Measurements from ENCODE around the gene COG5. TPM values are rescaled to one million over a fixed set of nuclear protein-coding genes. Genes with fewer than 3 reads are reported as not detected.

COG5 gene
- total and polyA plus RNA-seq, 4 experiments from 2014 or later: 39.3 to 87.8 (median 64.6) TPM

- ChIA-PET CTCF (ENCODE audit: partially characterized antibody) (interaction anchor here (1.4 kb wide), 1 partner anchor 26 kb away, joined by 3 read pairs; no protein-coding TSS in a partner anchor), POLR2A (ENCODE audit: partially characterized antibody) (no interaction called here)
- Histone ChIP-seq H3K4me3 (ENCODE audit: low read length in 2 of 2) (no peak overlapping the region), H3K27me3 (ENCODE audit: insufficient read depth, low read length) (no peaks in the 10 kb centered on the region), H3K36me3 (ENCODE audit: insufficient read depth, low read length) (no peaks in the 10 kb centered on the region), H3K9me3 (ENCODE audit: control insufficient read depth in 1 of 2, low read length in 2 of 2) (no peaks in the 10 kb centered on the region), H3K4me1 (ENCODE audit: insufficient read depth, low read length) (no peaks in the 10 kb centered on the region), H3K27ac (ENCODE audit: low read depth, low read length) (no peak overlapping the region)
- no peak for DNase-seq
- Mint-ChIP-seq H3K27ac (peak overlapping the region in 1 of 7 donors; percentile 42), H3K9me3 (no peaks in the 10 kb centered on the region), H3K27me3 (no peaks in the 10 kb centered on the region), H3K4me1 (no peaks in the 10 kb centered on the region), H3K4me3 (no peak overlapping the region), H3K36me3 (peaks cover 13 to 20% of the 10 kb centered on the region in 2 donors)
- intact Hi-C loops (cut with micrococcal nuclease): no loop called here
These were observed 27.7 kb upstream of the COG5 start for GRCh38 chr7:107591421-107591820.

- no peak for DNase-seq
- H3K4me1 ChIP-seq (ENCODE audit: insufficient read depth, low read length): no peaks in the 10 kb centered on the region
- no peaks in the 10 kb centered on the region for H3K27me3 ChIP-seq (ENCODE audit: insufficient read depth, low read length)
- H3K9me3 ChIP-seq (ENCODE audit: control insufficient read depth in 1 of 2, low read length in 2 of 2): no peaks in the 10 kb centered on the region
- H3K4me3 ChIP-seq (ENCODE audit: low read length in 2 of 2): no peak overlapping the region
- Mint-ChIP-seq H3K27ac (no peak overlapping the region), H3K36me3 (peaks cover 10 to 14% of the 10 kb centered on the region in 2 donors), H3K4me3 (no peak overlapping the region), H3K9me3 (no peaks in the 10 kb centered on the region), H3K4me1 (no peaks in the 10 kb centered on the region), H3K27me3 (no peaks in the 10 kb centered on the region)
- no peaks in the 10 kb centered on the region for H3K36me3 ChIP-seq (ENCODE audit: insufficient read depth, low read length)
- POLR2A ChIA-PET (ENCODE audit: partially characterized antibody): no interaction called here
- H3K27ac ChIP-seq (ENCODE audit: low read depth, low read length): no peak overlapping the region
- CTCF ChIA-PET (ENCODE audit: partially characterized antibody): no interaction called here
- intact Hi-C loops (cut with micrococcal nuclease): no loop called here
These were observed 24.9 kb upstream of the COG5 start for GRCh38 chr7:107588529-107589130.

GRCh38 chr7:107584716-107585115, 21.0 kb upstream of the COG5 start:
- H3K9me3 Mint-ChIP-seq: no peaks in the 10 kb centered on the region
- no peak overlapping the region for H3K4me3 ChIP-seq (ENCODE audit: low read length in 2 of 2)
- H3K36me3 Mint-ChIP-seq: peaks cover 7 to 11% of the 10 kb centered on the region in 2 donors
- H3K4me1 ChIP-seq (ENCODE audit: insufficient read depth, low read length): peaks cover 22% of the 10 kb centered on the region
- no peak overlapping the region for H3K27ac Mint-ChIP-seq
- no peak overlapping the region for H3K4me3 Mint-ChIP-seq
- intact Hi-C loops (cut with micrococcal nuclease): no loop called here
- H3K36me3 ChIP-seq (ENCODE audit: insufficient read depth, low read length): no peaks in the 10 kb centered on the region
- ChIA-PET POLR2A (ENCODE audit: partially characterized antibody) (no interaction called here), CTCF (ENCODE audit: partially characterized antibody) (interaction anchor here (1.2 kb wide), 1 partner anchor 8 kb away, joined by 3 read pairs; no protein-coding TSS in a partner anchor)
- H3K4me1 Mint-ChIP-seq: peaks cover 12 to 21% (median 17%) of the 10 kb centered on the region in 4 donors
- H3K27me3 Mint-ChIP-seq: no peaks in the 10 kb centered on the region
- no peak overlapping the region for H3K27ac ChIP-seq (ENCODE audit: low read depth, low read length)
- no peaks in the 10 kb centered on the region for H3K9me3 ChIP-seq (ENCODE audit: control insufficient read depth in 1 of 2, low read length in 2 of 2)
- H3K27me3 ChIP-seq (ENCODE audit: insufficient read depth, low read length): no peaks in the 10 kb centered on the region
- no peak for DNase-seq

GRCh38 chr7:107582875-107583274, 19.2 kb upstream of the COG5 start:
- peak overlapping the region in 1 of 7 donors; percentile 61 for H3K27ac Mint-ChIP-seq
- no peaks in the 10 kb centered on the region for H3K27me3 Mint-ChIP-seq
- H3K9me3 ChIP-seq (ENCODE audit: control insufficient read depth in 1 of 2, low read length in 2 of 2): no peaks in the 10 kb centered on the region
- intact Hi-C loops (cut with micrococcal nuclease): no loop called here
- no peak overlapping the region for H3K4me3 ChIP-seq (ENCODE audit: low read length in 2 of 2)
- H3K9me3 Mint-ChIP-seq: no peaks in the 10 kb centered on the region
- peaks cover 10 to 11% of the 10 kb centered on the region in 2 donors for H3K36me3 Mint-ChIP-seq
- ChIA-PET CTCF (ENCODE audit: partially characterized antibody) (interaction anchor here (1.0 to 1.2 kb wide), 2 partner anchors 10 to 298 kb away, joined by 3 to 4 read pairs; no protein-coding TSS in a partner anchor), POLR2A (ENCODE audit: partially characterized antibody) (interaction anchor here (2.1 kb wide), 1 partner anchor 19 kb away, joined by 6 read pairs; the partner anchor contains the start of genes COG5 and DUS4L)
- H3K4me1 Mint-ChIP-seq: peaks cover 15 to 25% (median 19%) of the 10 kb centered on the region in 4 donors
- H3K36me3 ChIP-seq (ENCODE audit: insufficient read depth, low read length): no peaks in the 10 kb centered on the region
- DNase-seq: no peak
- H3K4me1 ChIP-seq (ENCODE audit: insufficient read depth, low read length): peaks cover 25% of the 10 kb centered on the region
- no peaks in the 10 kb centered on the region for H3K27me3 ChIP-seq (ENCODE audit: insufficient read depth, low read length)
- H3K4me3 Mint-ChIP-seq: peak overlapping the region in 2 of 8 donors; percentile 6 to 11
- H3K27ac ChIP-seq (ENCODE audit: low read depth, low read length): no peak overlapping the region

GRCh38 chr7:107581387-107582013, 17.8 kb upstream of the COG5 start:
- no peak for DNase-seq
- Mint-ChIP-seq H3K36me3 (peaks cover 10 to 11% of the 10 kb centered on the region in 2 donors), H3K9me3 (no peaks in the 10 kb centered on the region), H3K27ac (peak overlapping the region; percentile 5 to 88 (median 17)), H3K4me3 (peak overlapping the region in 6 of 8 donors; percentile 39 to 81 (median 58)), H3K27me3 (no peaks in the 10 kb centered on the region), H3K4me1 (peaks cover 15 to 25% (median 19%) of the 10 kb centered on the region in 4 donors)
- no peaks in the 10 kb centered on the region for H3K9me3 ChIP-seq (ENCODE audit: control insufficient read depth in 1 of 2, low read length in 2 of 2)
- ChIA-PET POLR2A (ENCODE audit: partially characterized antibody) (no interaction called here), CTCF (ENCODE audit: partially characterized antibody) (no interaction called here)
- no peak overlapping the region for H3K27ac ChIP-seq (ENCODE audit: low read depth, low read length)
- H3K4me3 ChIP-seq (ENCODE audit: low read length in 2 of 2): no peak overlapping the region
- no peaks in the 10 kb centered on the region for H3K36me3 ChIP-seq (ENCODE audit: insufficient read depth, low read length)
- no peaks in the 10 kb centered on the region for H3K27me3 ChIP-seq (ENCODE audit: insufficient read depth, low read length)
- intact Hi-C loops (cut with micrococcal nuclease): no loop called here
- peaks cover 25% of the 10 kb centered on the region for H3K4me1 ChIP-seq (ENCODE audit: insufficient read depth, low read length)

- Mint-ChIP-seq H3K27ac (peak overlapping the region; percentile 5 to 88 (median 78)), H3K4me1 (peaks cover 15 to 25% (median 19%) of the 10 kb centered on the region in 4 donors), H3K27me3 (no peaks in the 10 kb centered on the region), H3K4me3 (peak overlapping the region; percentile 66 to 92 (median 84)), H3K9me3 (no peaks in the 10 kb centered on the region), H3K36me3 (peaks cover 8 to 11% of the 10 kb centered on the region in 2 donors)
- peak overlapping the region; percentile 43 to 74 for H3K4me3 ChIP-seq (ENCODE audit: low read length in 2 of 2)
- H3K27me3 ChIP-seq (ENCODE audit: insufficient read depth, low read length): no peaks in the 10 kb centered on the region
- H3K27ac ChIP-seq (ENCODE audit: low read depth, low read length): peak overlapping the region; percentile 54
- H3K4me1 ChIP-seq (ENCODE audit: insufficient read depth, low read length): peaks cover 25% of the 10 kb centered on the region
- no peaks in the 10 kb centered on the region for H3K36me3 ChIP-seq (ENCODE audit: insufficient read depth, low read length)
- POLR2A ChIA-PET (ENCODE audit: partially characterized antibody): interaction anchor here (0.7 to 1.9 kb wide), 4 partner anchors 16 to 412 kb away, joined by 3 to 28 read pairs (median 8); partner anchors contain the start of genes CBLL1, COG5, DUS4L and HBP1
- intact Hi-C loops (cut with micrococcal nuclease): loop anchor here (1.0 kb wide), 1 partner anchor 17 kb away; no protein-coding TSS in a partner anchor
- H3K9me3 ChIP-seq (ENCODE audit: control insufficient read depth in 1 of 2, low read length in 2 of 2): no peaks in the 10 kb centered on the region
- CTCF ChIA-PET (ENCODE audit: partially characterized antibody): no interaction called here
- DNase-seq: peak in 1 of 5 donors; percentile 15
These were observed 17.1 kb upstream of the COG5 start for GRCh38 chr7:107580716-107581383.
